ENCODE results near the gene KLF7.

KLF7 gene

GRCh38 chr2:207203056-207203455 is 37.3 kb upstream of the KLF7 start:
- no peak for ATAC-seq
- no peak for TF ChIP-seq ZFP3 (CRISPR knock-in tag; IDR thresholded peaks at IDR 0.05)
- TF ChIP-seq CSDC2 (CRISPR knock-in tag; IDR thresholded peaks at IDR 0.05) = no peak

DNA sequence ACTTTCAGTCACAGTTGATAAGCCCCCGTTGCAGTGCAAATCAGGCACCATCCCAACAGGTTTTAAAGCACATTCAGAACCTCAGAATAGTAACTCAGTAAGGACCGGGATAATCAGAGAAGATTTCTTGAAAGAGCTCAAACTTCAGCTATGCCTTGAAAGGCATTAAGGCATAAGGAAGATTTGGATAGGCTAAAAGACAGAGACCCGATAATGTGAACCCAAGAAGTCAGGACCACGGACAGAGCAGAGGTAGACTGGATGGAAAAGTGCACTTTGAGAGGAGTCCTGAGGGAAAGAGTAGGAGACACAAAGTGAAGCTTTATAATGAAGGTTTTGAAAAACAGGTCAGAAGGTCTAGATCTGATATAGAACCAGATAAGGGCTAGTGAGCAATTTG is 36.9 kb upstream of the KLF7 start:
- ATAC-seq = peak; percentile 86
- 0 out of 2 replicates have a peak, but pooled peaks have one; percentile 56 for TF ChIP-seq ZFP3 (CRISPR knock-in tag; IDR thresholded peaks at IDR 0.05)
- TF ChIP-seq SNAI2 (CRISPR knock-in tag; IDR thresholded peaks at IDR 0.05) = peak; percentile 93
- TF ChIP-seq CSDC2 (CRISPR knock-in tag; IDR thresholded peaks at IDR 0.05) = 0 out of 2 replicates have a peak, but pooled peaks have one; percentile 58
- TF ChIP-seq, protein P1, sequence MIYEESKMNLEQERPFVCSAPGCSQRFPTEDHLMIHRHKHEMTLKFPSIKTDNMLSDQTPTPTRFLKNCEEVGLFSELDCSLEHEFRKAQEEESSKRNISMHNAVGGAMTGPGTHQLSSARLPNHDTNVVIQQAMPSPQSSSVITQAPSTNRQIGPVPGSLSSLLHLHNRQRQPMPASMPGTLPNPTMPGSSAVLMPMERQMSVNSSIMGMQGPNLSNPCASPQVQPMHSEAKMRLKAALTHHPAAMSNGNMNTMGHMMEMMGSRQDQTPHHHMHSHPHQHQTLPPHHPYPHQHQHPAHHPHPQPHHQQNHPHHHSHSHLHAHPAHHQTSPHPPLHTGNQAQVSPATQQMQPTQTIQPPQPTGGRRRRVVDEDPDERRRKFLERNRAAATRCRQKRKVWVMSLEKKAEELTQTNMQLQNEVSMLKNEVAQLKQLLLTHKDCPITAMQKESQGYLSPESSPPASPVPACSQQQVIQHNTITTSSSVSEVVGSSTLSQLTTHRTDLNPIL (CRISPR knock-in tag; IDR thresholded peaks at IDR 0.05; ENCODE audit: low read depth) = no peak
- TF ChIP-seq BACH2 (CRISPR knock-in tag; IDR thresholded peaks at IDR 0.05; ENCODE audit: borderline replicate concordance) = no peak
- TF ChIP-seq ZC3H10 (CRISPR knock-in tag; IDR thresholded peaks at IDR 0.05) = no peak
- TF ChIP-seq ARNTL (CRISPR knock-in tag; IDR thresholded peaks at IDR 0.05; ENCODE audit: borderline replicate concordance, low read depth) = no peak

- no peak for ATAC-seq
- TF ChIP-seq ZFP30 (CRISPR knock-in tag; IDR thresholded peaks at IDR 0.05) = no peak
Measured at GRCh38 chr2:207201416-207201815, 35.7 kb upstream of the KLF7 start.

- TF ChIP-seq ARNTL (CRISPR knock-in tag; IDR thresholded peaks at IDR 0.05; ENCODE audit: borderline replicate concordance, low read depth) (no peak), ZNF8 (CRISPR knock-in tag; IDR thresholded peaks at IDR 0.05) (no peak), ZFP3 (CRISPR knock-in tag; IDR thresholded peaks at IDR 0.05) (no peak), TCF4 (CRISPR knock-in tag; IDR thresholded peaks at IDR 0.05; ENCODE audit: borderline replicate concordance) (no peak), ZNF565 (CRISPR knock-in tag; conservative IDR thresholded peaks at IDR 0.05; ENCODE audit: low read depth) (no peak), PATZ1 (CRISPR knock-in tag; IDR thresholded peaks at IDR 0.05; ENCODE audit: borderline replicate concordance) (no peak), CSDC2 (CRISPR knock-in tag; IDR thresholded peaks at IDR 0.05) (no peak), ESRRG (CRISPR knock-in tag; IDR thresholded peaks at IDR 0.05) (no peak), ZC3H10 (CRISPR knock-in tag; IDR thresholded peaks at IDR 0.05) (no peak), TOX (CRISPR knock-in tag; IDR thresholded peaks at IDR 0.05; ENCODE audit: borderline replicate concordance) (no peak), PPARA (CRISPR knock-in tag; IDR thresholded peaks at IDR 0.05; ENCODE audit: borderline replicate concordance) (no peak), ZFP30 (CRISPR knock-in tag; IDR thresholded peaks at IDR 0.05) (no peak), GLIS3 (CRISPR knock-in tag; IDR thresholded peaks at IDR 0.05) (no peak), OSR1 (CRISPR knock-in tag; IDR thresholded peaks at IDR 0.05) (no peak), POU6F1 (CRISPR knock-in tag; IDR thresholded peaks at IDR 0.05; ENCODE audit: borderline replicate concordance, low read depth) (no peak), ZNF70 (CRISPR knock-in tag; IDR thresholded peaks at IDR 0.05) (no peak), ISL1 (CRISPR knock-in tag; IDR thresholded peaks at IDR 0.05) (no peak)
- TF ChIP-seq, protein P1 (CRISPR knock-in tag; IDR thresholded peaks at IDR 0.05; ENCODE audit: low read depth) = no peak
- ATAC-seq = no peak
Measured at GRCh38 chr2:207200136-207200535, 34.4 kb upstream of the KLF7 start.

DNA sequence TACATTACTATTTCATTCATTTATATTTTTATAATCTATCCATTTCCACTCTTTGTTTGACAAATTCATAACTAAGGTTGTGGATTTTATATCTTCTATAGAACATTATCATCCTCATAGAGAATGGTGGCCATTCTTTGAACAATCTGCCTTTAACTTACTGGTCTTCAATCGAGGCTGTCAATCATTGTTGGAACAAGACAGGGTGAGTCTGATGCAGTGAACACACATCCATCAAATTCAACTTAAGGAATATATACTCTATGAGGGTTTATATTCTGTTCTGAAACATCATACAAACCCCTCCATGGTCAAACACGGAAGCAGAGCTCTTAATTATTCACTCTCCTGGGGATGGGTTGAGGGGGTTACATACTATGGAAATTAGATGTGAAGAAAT is 28.3 kb upstream of the KLF7 start:
- ATAC-seq = no peak
- TF ChIP-seq ZNF565 (CRISPR knock-in tag; conservative IDR thresholded peaks at IDR 0.05; ENCODE audit: low read depth) = no peak
- no peak for TF ChIP-seq PATZ1 (CRISPR knock-in tag; IDR thresholded peaks at IDR 0.05; ENCODE audit: borderline replicate concordance)
- TF ChIP-seq ISL1 (CRISPR knock-in tag; IDR thresholded peaks at IDR 0.05) = no peak
- no peak for TF ChIP-seq PPARA (CRISPR knock-in tag; IDR thresholded peaks at IDR 0.05; ENCODE audit: borderline replicate concordance)
- TF ChIP-seq TCF4 (CRISPR knock-in tag; IDR thresholded peaks at IDR 0.05; ENCODE audit: borderline replicate concordance) = no peak
- TF ChIP-seq TSHZ2 (CRISPR knock-in tag; IDR thresholded peaks at IDR 0.05) = no peak
- TF ChIP-seq, protein P1 (CRISPR knock-in tag; IDR thresholded peaks at IDR 0.05; ENCODE audit: low read depth) = no peak
- no peak for TF ChIP-seq BACH2 (CRISPR knock-in tag; IDR thresholded peaks at IDR 0.05; ENCODE audit: borderline replicate concordance)
- no peak for TF ChIP-seq RARB (CRISPR knock-in tag; IDR thresholded peaks at IDR 0.05)
- TF ChIP-seq ARNTL (CRISPR knock-in tag; IDR thresholded peaks at IDR 0.05; ENCODE audit: borderline replicate concordance, low read depth) = no peak
